ENCODE results near the gene WHRN. TPM values are rescaled to one million over a fixed set of nuclear protein-coding genes. Genes with fewer than 3 reads are reported as not detected.
A peak's percentile ranks its signal among the peaks of the same experiment; 100 is the strongest.

Gene WHRN
- total and polyA plus RNA-seq, 2 of the 13 experiments (the other 11 are each of a cell fraction or from before 2014, with no cell fraction given), result 2.3 to 5.3 TPM

DNA sequence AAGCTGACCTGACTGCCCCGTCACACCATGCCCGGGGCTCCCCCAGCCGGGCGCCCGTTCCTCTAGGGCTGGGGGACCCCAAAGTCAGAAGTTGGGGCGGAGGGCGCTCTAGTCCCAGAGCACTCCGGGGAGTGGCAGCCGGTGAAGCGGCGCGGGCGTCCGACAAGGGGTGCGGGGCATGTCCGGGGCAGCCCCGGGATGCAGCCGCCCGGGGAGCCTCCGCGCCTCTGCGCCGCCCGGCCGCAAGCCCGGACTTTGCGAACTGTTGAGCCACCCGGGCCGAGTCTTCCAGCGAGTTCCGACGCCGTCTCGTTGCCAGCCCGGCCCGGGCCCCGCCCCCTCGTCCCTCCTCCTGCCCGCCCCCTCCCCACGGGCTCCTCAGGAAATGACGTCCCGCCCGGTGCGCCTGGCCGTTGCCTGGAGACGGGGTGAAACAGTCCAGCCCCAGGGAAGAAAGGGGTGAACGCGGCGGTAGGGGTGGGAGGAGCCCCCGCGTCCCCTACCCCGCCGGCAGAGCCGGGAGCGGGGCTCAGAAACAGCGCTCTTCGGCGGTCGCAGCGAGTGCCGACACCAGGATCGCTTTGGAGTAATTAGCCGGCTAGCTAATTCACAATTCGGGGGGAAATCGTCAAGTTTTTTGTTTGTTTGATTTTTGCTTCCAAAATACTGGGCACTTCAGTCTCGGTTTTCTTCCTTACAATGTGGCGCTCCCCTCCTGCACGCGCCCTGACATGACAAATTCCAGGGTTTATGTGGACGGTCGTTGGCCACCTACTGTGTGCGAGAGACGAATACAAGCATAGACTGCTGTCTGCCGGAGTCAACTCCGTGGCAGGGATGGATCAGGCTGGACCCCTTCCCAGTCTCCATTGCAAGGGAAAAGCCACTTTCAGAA lies at the start of gene WHRN (continued):
- TF ChIP-seq, protein P1, sequence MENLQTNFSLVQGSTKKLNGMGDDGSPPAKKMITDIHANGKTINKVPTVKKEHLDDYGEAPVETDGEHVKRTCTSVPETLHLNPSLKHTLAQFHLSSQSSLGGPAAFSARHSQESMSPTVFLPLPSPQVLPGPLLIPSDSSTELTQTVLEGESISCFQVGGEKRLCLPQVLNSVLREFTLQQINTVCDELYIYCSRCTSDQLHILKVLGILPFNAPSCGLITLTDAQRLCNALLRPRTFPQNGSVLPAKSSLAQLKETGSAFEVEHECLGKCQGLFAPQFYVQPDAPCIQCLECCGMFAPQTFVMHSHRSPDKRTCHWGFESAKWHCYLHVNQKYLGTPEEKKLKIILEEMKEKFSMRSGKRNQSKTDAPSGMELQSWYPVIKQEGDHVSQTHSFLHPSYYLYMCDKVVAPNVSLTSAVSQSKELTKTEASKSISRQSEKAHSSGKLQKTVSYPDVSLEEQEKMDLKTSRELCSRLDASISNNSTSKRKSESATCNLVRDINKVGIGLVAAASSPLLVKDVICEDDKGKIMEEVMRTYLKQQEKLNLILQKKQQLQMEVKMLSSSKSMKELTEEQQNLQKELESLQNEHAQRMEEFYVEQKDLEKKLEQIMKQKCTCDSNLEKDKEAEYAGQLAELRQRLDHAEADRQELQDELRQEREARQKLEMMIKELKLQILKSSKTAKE (CRISPR knock-in tag; IDR thresholded peaks at IDR 0.05; ENCODE audit: borderline replicate concordance), result no peak
- TF ChIP-seq SRSF9 (IDR thresholded peaks at IDR 0.05; ENCODE audit: borderline replicate concordance, insufficient read depth, low read depth, low read length, poor library complexity, severe bottlenecking) (no peak), ZNF101 (CRISPR knock-in tag; IDR thresholded peaks at IDR 0.05; ENCODE audit: borderline replicate concordance, low read depth) (no peak), ZNF205 (CRISPR knock-in tag; IDR thresholded peaks at IDR 0.05) (no peak), RXRB (CRISPR knock-in tag; IDR thresholded peaks at IDR 0.05; ENCODE audit: borderline replicate concordance) (no peak), ZNF678 (CRISPR knock-in tag; IDR thresholded peaks at IDR 0.05) (no peak), MBD4 (IDR thresholded peaks at IDR 0.05; ENCODE audit: borderline replicate concordance, low read length) (no peak), MTA3 (CRISPR knock-in tag; IDR thresholded peaks at IDR 0.05) (no peak), ZNF570 (CRISPR knock-in tag; IDR thresholded peaks at IDR 0.05; ENCODE audit: borderline replicate concordance) (no peak), RFX3 (CRISPR knock-in tag; IDR thresholded peaks at IDR 0.05) (peak; percentile 89), RELA (CRISPR knock-in tag; IDR thresholded peaks at IDR 0.05) (no peak), FOXO1 (CRISPR knock-in tag; IDR thresholded peaks at IDR 0.05) (no peak), ELF3 (CRISPR knock-in tag; IDR thresholded peaks at IDR 0.05) (no peak), ZNF891 (CRISPR knock-in tag; IDR thresholded peaks at IDR 0.05) (peak; percentile 39; the same call in 1 of the 2 replicates), ZNF724P (CRISPR knock-in tag; IDR thresholded peaks at IDR 0.05; ENCODE audit: borderline replicate concordance) (no peak)
- TF ChIP-seq, protein P2, sequence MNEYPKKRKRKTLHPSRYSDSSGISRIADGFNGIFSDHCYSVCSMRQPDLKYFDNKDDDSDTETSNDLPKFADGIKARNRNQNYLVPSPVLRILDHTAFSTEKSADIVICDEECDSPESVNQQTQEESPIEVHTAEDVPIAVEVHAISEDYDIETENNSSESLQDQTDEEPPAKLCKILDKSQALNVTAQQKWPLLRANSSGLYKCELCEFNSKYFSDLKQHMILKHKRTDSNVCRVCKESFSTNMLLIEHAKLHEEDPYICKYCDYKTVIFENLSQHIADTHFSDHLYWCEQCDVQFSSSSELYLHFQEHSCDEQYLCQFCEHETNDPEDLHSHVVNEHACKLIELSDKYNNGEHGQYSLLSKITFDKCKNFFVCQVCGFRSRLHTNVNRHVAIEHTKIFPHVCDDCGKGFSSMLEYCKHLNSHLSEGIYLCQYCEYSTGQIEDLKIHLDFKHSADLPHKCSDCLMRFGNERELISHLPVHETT (CRISPR knock-in tag; conservative IDR thresholded peaks at IDR 0.05), result no peak
- TF ChIP-seq, protein P3, sequence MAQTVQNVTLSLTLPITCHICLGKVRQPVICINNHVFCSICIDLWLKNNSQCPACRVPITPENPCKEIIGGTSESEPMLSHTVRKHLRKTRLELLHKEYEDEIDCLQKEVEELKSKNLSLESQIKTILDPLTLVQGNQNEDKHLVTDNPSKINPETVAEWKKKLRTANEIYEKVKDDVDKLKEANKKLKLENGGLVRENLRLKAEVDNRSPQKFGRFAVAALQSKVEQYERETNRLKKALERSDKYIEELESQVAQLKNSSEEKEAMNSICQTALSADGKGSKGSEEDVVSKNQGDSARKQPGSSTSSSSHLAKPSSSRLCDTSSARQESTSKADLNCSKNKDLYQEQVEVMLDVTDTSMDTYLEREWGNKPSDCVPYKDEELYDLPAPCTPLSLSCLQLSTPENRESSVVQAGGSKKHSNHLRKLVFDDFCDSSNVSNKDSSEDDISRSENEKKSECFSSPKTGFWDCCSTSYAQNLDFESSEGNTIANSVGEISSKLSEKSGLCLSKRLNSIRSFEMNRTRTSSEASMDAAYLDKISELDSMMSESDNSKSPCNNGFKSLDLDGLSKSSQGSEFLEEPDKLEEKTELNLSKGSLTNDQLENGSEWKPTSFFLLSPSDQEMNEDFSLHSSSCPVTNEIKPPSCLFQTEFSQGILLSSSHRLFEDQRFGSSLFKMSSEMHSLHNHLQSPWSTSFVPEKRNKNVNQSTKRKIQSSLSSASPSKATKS (CRISPR knock-in tag; IDR thresholded peaks at IDR 0.05), result no peak
- TF ChIP-seq, protein P4, sequence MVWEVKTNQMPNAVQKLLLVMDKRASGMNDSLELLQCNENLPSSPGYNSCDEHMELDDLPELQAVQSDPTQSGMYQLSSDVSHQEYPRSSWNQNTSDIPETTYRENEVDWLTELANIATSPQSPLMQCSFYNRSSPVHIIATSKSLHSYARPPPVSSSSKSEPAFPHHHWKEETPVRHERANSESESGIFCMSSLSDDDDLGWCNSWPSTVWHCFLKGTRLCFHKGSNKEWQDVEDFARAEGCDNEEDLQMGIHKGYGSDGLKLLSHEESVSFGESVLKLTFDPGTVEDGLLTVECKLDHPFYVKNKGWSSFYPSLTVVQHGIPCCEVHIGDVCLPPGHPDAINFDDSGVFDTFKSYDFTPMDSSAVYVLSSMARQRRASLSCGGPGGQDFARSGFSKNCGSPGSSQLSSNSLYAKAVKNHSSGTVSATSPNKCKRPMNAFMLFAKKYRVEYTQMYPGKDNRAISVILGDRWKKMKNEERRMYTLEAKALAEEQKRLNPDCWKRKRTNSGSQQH (CRISPR knock-in tag; IDR thresholded peaks at IDR 0.05; ENCODE audit: low read depth), result no peak
- TF ChIP-seq, protein P5, sequence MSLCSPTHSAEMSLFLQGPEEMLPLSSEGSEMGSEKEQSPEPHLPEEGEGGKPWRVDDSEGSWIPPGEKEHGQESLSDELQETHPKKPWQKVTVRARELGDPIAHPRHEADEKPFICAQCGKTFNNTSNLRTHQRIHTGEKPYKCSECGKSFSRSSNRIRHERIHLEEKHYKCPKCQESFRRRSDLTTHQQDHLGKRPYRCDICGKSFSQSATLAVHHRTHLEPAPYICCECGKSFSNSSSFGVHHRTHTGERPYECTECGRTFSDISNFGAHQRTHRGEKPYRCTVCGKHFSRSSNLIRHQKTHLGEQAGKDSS (CRISPR knock-in tag; IDR thresholded peaks at IDR 0.05; ENCODE audit: borderline replicate concordance, low read depth), result no peak
- TF ChIP-seq, protein P6, sequence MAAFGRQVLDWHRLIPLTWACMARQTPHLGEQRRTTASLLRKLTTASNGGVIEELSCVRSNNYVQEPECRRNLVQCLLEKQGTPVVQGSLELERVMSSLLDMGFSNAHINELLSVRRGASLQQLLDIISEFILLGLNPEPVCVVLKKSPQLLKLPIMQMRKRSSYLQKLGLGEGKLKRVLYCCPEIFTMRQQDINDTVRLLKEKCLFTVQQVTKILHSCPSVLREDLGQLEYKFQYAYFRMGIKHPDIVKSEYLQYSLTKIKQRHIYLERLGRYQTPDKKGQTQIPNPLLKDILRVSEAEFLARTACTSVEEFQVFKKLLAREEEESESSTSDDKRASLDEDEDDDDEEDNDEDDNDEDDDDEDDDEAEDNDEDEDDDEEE (CRISPR knock-in tag; IDR thresholded peaks at IDR 0.05), result no peak

Data from HepG2 (cell line).